ENCODE data around the gene CCDC8.

DNA sequence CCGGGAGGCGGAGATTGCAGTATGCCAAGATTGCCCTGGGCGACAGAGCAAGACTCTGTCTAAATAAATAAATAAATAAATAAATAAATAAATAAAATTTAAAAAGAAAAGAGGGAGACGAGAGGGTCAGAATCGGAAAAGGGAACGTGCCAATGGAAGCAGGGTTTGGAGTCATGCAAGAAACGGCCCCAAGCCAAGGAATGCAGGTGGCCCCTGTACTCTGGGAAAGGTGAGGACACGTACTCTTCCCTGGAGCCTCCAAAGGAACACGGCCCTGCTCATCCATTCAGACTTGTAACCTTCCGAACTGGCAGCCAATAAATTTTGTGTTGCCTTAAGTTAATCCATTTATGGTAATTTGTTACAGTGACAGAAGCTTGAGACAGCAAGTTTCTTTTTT, 35.2 kb upstream of the CCDC8 start:
- TF ChIP-seq CTCF (IDR thresholded peaks at IDR 0.05), result no peak
- no peak for TF ChIP-seq POLR2A (IDR thresholded peaks at IDR 0.05)
- no peak for TF ChIP-seq POLR2AphosphoS5 (IDR thresholded peaks at IDR 0.05)
- no peak for TF ChIP-seq EP300 (IDR thresholded peaks at IDR 0.05)

Data from upper lobe of left lung (tissue), 4 donors.